ENCODE data around the gene UBASH3A.

DNA sequence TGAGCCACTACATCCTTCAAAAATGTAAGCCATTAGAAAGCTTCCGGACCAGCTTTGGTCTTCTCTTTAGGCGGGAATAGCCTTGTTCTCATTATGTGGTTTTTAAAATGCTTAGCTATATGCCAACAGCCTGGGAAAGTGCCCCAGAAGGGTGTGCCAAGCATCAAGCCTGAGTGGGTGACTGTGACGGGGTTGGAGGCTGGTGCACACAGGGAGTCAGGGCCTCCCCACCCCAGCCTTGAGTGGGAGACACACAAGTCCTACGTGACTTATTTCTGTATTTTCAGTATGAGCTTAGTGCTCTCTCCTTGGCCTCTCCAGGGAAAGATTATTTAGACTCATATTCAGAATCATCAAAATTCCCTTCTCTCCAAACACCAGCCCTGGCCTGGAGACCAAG is 9.8 kb downstream of the UBASH3A start:
- TF ChIP-seq, protein P1, sequence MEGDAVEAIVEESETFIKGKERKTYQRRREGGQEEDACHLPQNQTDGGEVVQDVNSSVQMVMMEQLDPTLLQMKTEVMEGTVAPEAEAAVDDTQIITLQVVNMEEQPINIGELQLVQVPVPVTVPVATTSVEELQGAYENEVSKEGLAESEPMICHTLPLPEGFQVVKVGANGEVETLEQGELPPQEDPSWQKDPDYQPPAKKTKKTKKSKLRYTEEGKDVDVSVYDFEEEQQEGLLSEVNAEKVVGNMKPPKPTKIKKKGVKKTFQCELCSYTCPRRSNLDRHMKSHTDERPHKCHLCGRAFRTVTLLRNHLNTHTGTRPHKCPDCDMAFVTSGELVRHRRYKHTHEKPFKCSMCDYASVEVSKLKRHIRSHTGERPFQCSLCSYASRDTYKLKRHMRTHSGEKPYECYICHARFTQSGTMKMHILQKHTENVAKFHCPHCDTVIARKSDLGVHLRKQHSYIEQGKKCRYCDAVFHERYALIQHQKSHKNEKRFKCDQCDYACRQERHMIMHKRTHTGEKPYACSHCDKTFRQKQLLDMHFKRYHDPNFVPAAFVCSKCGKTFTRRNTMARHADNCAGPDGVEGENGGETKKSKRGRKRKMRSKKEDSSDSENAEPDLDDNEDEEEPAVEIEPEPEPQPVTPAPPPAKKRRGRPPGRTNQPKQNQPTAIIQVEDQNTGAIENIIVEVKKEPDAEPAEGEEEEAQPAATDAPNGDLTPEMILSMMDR (IDR thresholded peaks at IDR 0.05), result no peak
- TF ChIP-seq POLR2A (IDR thresholded peaks at IDR 0.05; ENCODE audit: low read length) (no peak), MAFK (IDR thresholded peaks at IDR 0.05; ENCODE audit: partially characterized antibody) (no peak), GATA3 (IDR thresholded peaks at IDR 0.05; ENCODE audit: borderline replicate concordance) (no peak), RCOR1 (IDR thresholded peaks at IDR 0.05; ENCODE audit: low read depth, low read length) (no peak), BHLHE40 (IDR thresholded peaks at IDR 0.05; ENCODE audit: low read depth, low read length) (no peak)
- TF ChIP-seq, protein P2, sequence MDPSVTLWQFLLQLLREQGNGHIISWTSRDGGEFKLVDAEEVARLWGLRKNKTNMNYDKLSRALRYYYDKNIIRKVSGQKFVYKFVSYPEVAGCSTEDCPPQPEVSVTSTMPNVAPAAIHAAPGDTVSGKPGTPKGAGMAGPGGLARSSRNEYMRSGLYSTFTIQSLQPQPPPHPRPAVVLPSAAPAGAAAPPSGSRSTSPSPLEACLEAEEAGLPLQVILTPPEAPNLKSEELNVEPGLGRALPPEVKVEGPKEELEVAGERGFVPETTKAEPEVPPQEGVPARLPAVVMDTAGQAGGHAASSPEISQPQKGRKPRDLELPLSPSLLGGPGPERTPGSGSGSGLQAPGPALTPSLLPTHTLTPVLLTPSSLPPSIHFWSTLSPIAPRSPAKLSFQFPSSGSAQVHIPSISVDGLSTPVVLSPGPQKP (IDR thresholded peaks at IDR 0.05; ENCODE audit: low read depth, low read length), result no peak
- TF ChIP-seq, protein P3, sequence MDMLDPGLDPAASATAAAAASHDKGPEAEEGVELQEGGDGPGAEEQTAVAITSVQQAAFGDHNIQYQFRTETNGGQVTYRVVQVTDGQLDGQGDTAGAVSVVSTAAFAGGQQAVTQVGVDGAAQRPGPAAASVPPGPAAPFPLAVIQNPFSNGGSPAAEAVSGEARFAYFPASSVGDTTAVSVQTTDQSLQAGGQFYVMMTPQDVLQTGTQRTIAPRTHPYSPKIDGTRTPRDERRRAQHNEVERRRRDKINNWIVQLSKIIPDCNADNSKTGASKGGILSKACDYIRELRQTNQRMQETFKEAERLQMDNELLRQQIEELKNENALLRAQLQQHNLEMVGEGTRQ (IDR thresholded peaks at IDR 0.05), result no peak

Data from A549 (cell line).